K562 (cell line): Measurements from ENCODE around the gene BRAP. TPM values are rescaled to one million over a fixed set of nuclear protein-coding genes. Genes with fewer than 3 reads are reported as not detected.

Experiments used
- ARID3B ChIP-seq: fragments of 250-450 bp; sonication (Bioruptor Pico); IDR thresholded peaks from 2 replicates; pipeline ENCODE4 v1.4.0; 2020; ENCODE audit warnings: borderline replicate concordance
- BACH1 ChIP-seq: fragments of 200-800 bp; sonication (Bioruptor generic); IDR thresholded peaks from 2 replicates; pipeline ENCODE4 v1.6.1; 2016; ENCODE audit warnings: missing genetic modification characterization, missing compliant biosample characterization
- CREB3 ChIP-seq: fragments of 450-650 bp; conservative IDR thresholded peaks from 2 replicates; pipeline ENCODE4 v1.6.1; 2016; ENCODE audit warnings: missing genetic modification characterization, low read depth, mild to moderate bottlenecking, missing compliant biosample characterization, moderate library complexity
- CSDE1 ChIP-seq, 2 experiments: fragments of 450-650 bp; IDR thresholded peaks; 2 replicates each; pipeline ENCODE4 v1.6.1; 2016; ENCODE audit warnings: mild to moderate bottlenecking in 1 of 2
- EGR1 ChIP-seq: fragments of 450-650 bp; conservative IDR thresholded peaks from 2 replicates; pipeline ENCODE4 v1.6.1; 2017; ENCODE audit warnings: mild to moderate bottlenecking
- HBP1 ChIP-seq: fragments of 450-650 bp; formaldehyde crosslinking; IDR thresholded peaks from 2 replicates; pipeline ENCODE4 v1.4.0; 2022; ENCODE audit warnings: missing genetic modification characterization
- ILK ChIP-seq: fragments of 450-650 bp; IDR thresholded peaks from 2 replicates; pipeline ENCODE4 v1.6.1; 2016; ENCODE audit warnings: missing genetic modification characterization, low read depth, mild to moderate bottlenecking, missing compliant biosample characterization, moderate library complexity, borderline replicate concordance
- JUN ChIP-seq, 2 experiments: sonication (generic) in 1 of 2; formaldehyde crosslinking in 1 of 2; IDR thresholded peaks; 2 replicates each; pipeline versions ENCODE4 v1.6.1 to v1.8.0; 2012 to 2022; ENCODE audit warnings: borderline replicate concordance in 2 of 2, mild to moderate bottlenecking in 2 of 2, improper control_type of control experiment in 1 of 2, low read depth in 1 of 2, low read length in 1 of 2, missing genetic modification reagents in 1 of 2
- NBN ChIP-seq: fragments of 450-650 bp; IDR thresholded peaks from 2 replicates; pipeline ENCODE4 v1.6.1; 2016; ENCODE audit warnings: low read depth, mild to moderate bottlenecking
- NFE2 ChIP-seq: IDR thresholded peaks from 2 replicates; pipeline ENCODE4 v1.6.1; 2014; ENCODE audit warnings: antibody characterized with exemption, low read depth
- NFXL1 ChIP-seq: fragments of 450-650 bp; formaldehyde crosslinking; IDR thresholded peaks from 2 replicates; pipeline ENCODE4 v1.4.0; 2021; ENCODE audit warnings: mild to moderate bottlenecking
- POLR2AphosphoS5 ChIP-seq: IDR thresholded peaks from 2 replicates; pipeline ENCODE4 v1.6.1; 2011; ENCODE audit warnings: mild to moderate bottlenecking, low read depth, low read length, moderate library complexity; ENCODE audit not compliant: control insufficient read depth, insufficient read depth
- RAD51 ChIP-seq: fragments of 450-650 bp; IDR thresholded peaks from 2 replicates; pipeline ENCODE4 v1.7.1; 2016; ENCODE audit warnings: low read depth, mild to moderate bottlenecking, borderline replicate concordance
- SMARCC2 ChIP-seq: fragments of 450-650 bp; IDR thresholded peaks from 2 replicates; pipeline ENCODE4 v1.6.1; 2017; ENCODE audit warnings: antibody characterized with exemption, moderate library complexity, mild to moderate bottlenecking, low read depth
- TAF9B ChIP-seq: fragments of 450-650 bp; IDR thresholded peaks from 2 replicates; pipeline ENCODE4 v1.6.1; 2018; ENCODE audit warnings: mild to moderate bottlenecking; ENCODE audit not compliant: partially characterized antibody
- TARDBP ChIP-seq: fragments of 450-650 bp; IDR thresholded peaks from 2 replicates; pipeline ENCODE4 v1.6.1; 2016
- TBL1XR1 ChIP-seq, 2 experiments: IDR thresholded peaks; 2 replicates each; pipeline ENCODE4 v1.6.1; 2012; ENCODE audit warnings: improper control_type of control experiment in 2 of 2, low read length in 2 of 2, mild to moderate bottlenecking in 1 of 2
- ZBTB12 ChIP-seq: fragments of 250-450 bp; sonication (Bioruptor Pico); IDR thresholded peaks from 2 replicates; pipeline ENCODE4 v1.4.0; 2020
- ZNF408 ChIP-seq: fragments of 250-450 bp; sonication (Bioruptor Pico); IDR thresholded peaks from 2 replicates; pipeline ENCODE4 v1.4.0; 2020; ENCODE audit warnings: low read depth, mild to moderate bottlenecking, moderate library complexity
- ZNF551 ChIP-seq: fragments of 250-450 bp; sonication (Bioruptor Pico); IDR thresholded peaks from 2 replicates; pipeline ENCODE4 v1.5.0; 2021; ENCODE audit warnings: mild to moderate bottlenecking, moderate library complexity
- ZNF583 ChIP-seq: fragments of 250-450 bp; sonication (Bioruptor Pico); IDR thresholded peaks from 2 replicates; pipeline ENCODE4 v1.4.0; 2020
- ZNF584 ChIP-seq: fragments of 200-800 bp; sonication (Bioruptor generic); IDR thresholded peaks from 2 replicates; pipeline ENCODE4 v1.6.1; 2016; ENCODE audit warnings: low read depth, mild to moderate bottlenecking, missing genetic modification characterization, missing compliant biosample characterization
- ZNF785 ChIP-seq: fragments of 250-450 bp; sonication (Bioruptor Pico); IDR thresholded peaks from 2 replicates; pipeline ENCODE4 v1.4.0; 2020; ENCODE audit warnings: mild to moderate bottlenecking
- ZNF830 ChIP-seq: fragments of 250-450 bp; sonication (Bioruptor Pico); IDR thresholded peaks from 2 replicates; pipeline ENCODE4 v1.5.0; 2021; ENCODE audit warnings: mild to moderate bottlenecking
- polyA plus RNA-seq, 8 experiments: library from polyadenylated mRNA; depleted of rRNA in 4 of 8; stranded (reverse) in 5 of 8; unstranded in 3 of 8; fragments of >200 nt; fragmentation: Nextera tagmentation in 2 of 8; fragmentation: Illumina TruSeq in 1 of 8; extraction: Ambion mirVana in 2 of 8; extraction: Trizol in 1 of 8; gene quantifications; 2 replicates each; pipeline versions ENCODE4 v1.2.1 to v1.2.3, GENCODE V29; 2011 to 2014; ENCODE audit warnings: inconsistent platforms in 1 of 8, missing spikeins in 1 of 8
- total RNA-seq, 7 experiments: library from RNA; depleted of rRNA in 6 of 7; stranded (reverse); fragments of >200 nt in 6 of 7; fragmentation: Illumina TruSeq in 2 of 7; extraction: Trizol in 2 of 7; gene quantifications; 2 replicates each; pipeline versions ENCODE4 v1.2.1 to v1.2.3, GENCODE V29; 2011 to 2021; ENCODE audit warnings: low replicate concordance in 1 of 7

BRAP gene
- total and polyA plus RNA-seq, 9 of the 15 experiments (the other 6 are each of a cell fraction or from before 2014, with no cell fraction given): 2.2 to 32.6 (median 27.5) TPM

GRCh38 chr12:111599453-111600204 lies 86.1 kb downstream of the BRAP start (continued):
- no peak for TF ChIP-seq SMARCC2
- TF ChIP-seq JUN (IDR thresholded peaks at IDR 0.05; ENCODE audit: borderline replicate concordance, low read depth, low read length): no peak
- no peak for TF ChIP-seq JUN (CRISPR knock-in tag; IDR thresholded peaks at IDR 0.05; ENCODE audit: borderline replicate concordance)
- TF ChIP-seq HBP1: no peak
- peak; percentile 12; the same call in 1 of the 2 replicates for TF ChIP-seq EGR1
- TF ChIP-seq ZNF408 (CRISPR knock-in tag): no peak
- no peak for TF ChIP-seq ZNF830 (CRISPR knock-in tag)
- peak; percentile 86 for TF ChIP-seq TAF9B
- TF ChIP-seq ZNF584 (CRISPR knock-in tag): no peak
- 0 out of 2 replicates have a peak, but pooled peaks have one; percentile 30 for TF ChIP-seq NBN
- TF ChIP-seq ZNF785 (CRISPR knock-in tag): no peak
- no peak for TF ChIP-seq ZBTB12 (CRISPR knock-in tag)
- TF ChIP-seq BACH1 (tag): no peak
- 0 out of 2 replicates have a peak, but pooled peaks have one; percentile 12 for TF ChIP-seq TARDBP
- peak; percentile 76; the same call in 1 of the 2 replicates for TF ChIP-seq RAD51
- no peak for TF ChIP-seq NFXL1 (CRISPR knock-in tag)
- TF ChIP-seq ILK (tag): no peak
- 0 out of 4 replicates have a peak, but pooled peaks of 1 of the 2 experiments have one; percentile 26 for TF ChIP-seq TBL1XR1 (IDR thresholded peaks at IDR 0.05; ENCODE audit: low read length in 2 of 2)
- TF ChIP-seq ARID3B: no peak
- TF ChIP-seq CREB3: no peak
- no peak; the same call in 1 of the 2 replicates for TF ChIP-seq ZNF583 (CRISPR knock-in tag)
- TF ChIP-seq NFE2: 0 out of 2 replicates have a peak, but pooled peaks have one; percentile 10
- no peak for TF ChIP-seq ZNF551 (CRISPR knock-in tag)
- no peak for TF ChIP-seq CSDE1 (IDR thresholded peaks at IDR 0.05)
- TF ChIP-seq POLR2AphosphoS5: peak; percentile 45; the same call in 1 of the 2 replicates
